NCI-H524 treated with DMSO at 0.1 percent for 48 hours (cell line): Measurements from ENCODE around the gene SPOCK1.

Source experiments
- DNase-seq: peaks from one replicate; lab custom pipeline; 2025; lab: John Stamatoyannopoulos, UW

SPOCK1 gene

GRCh38 chr5:137441476-137441875 is 57.6 kb downstream of the SPOCK1 start:
- DNase-seq, result no peak

- DNase-seq, result no peak
Observed at GRCh38 chr5:137440795-137441194, 58.3 kb downstream of the SPOCK1 start.

- no peak for DNase-seq
Observed at GRCh38 chr5:137439645-137440044, 59.5 kb downstream of the SPOCK1 start.

GRCh38 chr5:137438932-137439331 is 60.2 kb downstream of the SPOCK1 start:
- DNase-seq, result no peak

- DNase-seq, result no peak
Observed at GRCh38 chr5:137437774-137438173, 61.4 kb downstream of the SPOCK1 start.

GRCh38 chr5:137433539-137433938 is 65.6 kb downstream of the SPOCK1 start:
- DNase-seq, result no peak

GRCh38 chr5:137432376-137432775 is 66.8 kb downstream of the SPOCK1 start:
- no peak for DNase-seq

- no peak for DNase-seq
Observed at GRCh38 chr5:137431051-137431450, 68.1 kb downstream of the SPOCK1 start.

- DNase-seq, result no peak
Observed at GRCh38 chr5:137415231-137415681, 83.9 kb downstream of the SPOCK1 start.

GRCh38 chr5:137414112-137414755 is 84.9 kb downstream of the SPOCK1 start:
- DNase-seq, result no peak

- no peak for DNase-seq
Observed at GRCh38 chr5:137412136-137412535, 87.0 kb downstream of the SPOCK1 start.

- DNase-seq, result no peak
Observed at GRCh38 chr5:137410234-137411010, 88.7 kb downstream of the SPOCK1 start.

- no peak for DNase-seq
Observed at GRCh38 chr5:137409736-137410135, 89.4 kb downstream of the SPOCK1 start.

GRCh38 chr5:137407090-137407489 is 92.0 kb downstream of the SPOCK1 start:
- no peak for DNase-seq

- no peak for DNase-seq
Observed at GRCh38 chr5:137405393-137405792, 93.7 kb downstream of the SPOCK1 start.

GRCh38 chr5:137403869-137404268 is 95.3 kb downstream of the SPOCK1 start:
- DNase-seq, result no peak

- DNase-seq, result no peak
Observed at GRCh38 chr5:137402436-137403187, 96.5 kb downstream of the SPOCK1 start.

GRCh38 chr5:137401946-137402345 is 97.2 kb downstream of the SPOCK1 start:
- peak; percentile 37 for DNase-seq

GRCh38 chr5:137400571-137400970 is 98.6 kb downstream of the SPOCK1 start:
- peak; percentile 75 for DNase-seq

GRCh38 chr5:137399911-137400310 is 99.2 kb downstream of the SPOCK1 start:
- DNase-seq, result no peak

- DNase-seq, result no peak
Observed at GRCh38 chr5:137398751-137399150, 100.4 kb downstream of the SPOCK1 start.

GRCh38 chr5:137398154-137398553 is 101.0 kb downstream of the SPOCK1 start:
- DNase-seq, result no peak
